ENCODE measurements around the gene CSNK1D. TPM values are rescaled to one million over a fixed set of nuclear protein-coding genes. Genes with fewer than 3 reads are reported as not detected.
A peak's percentile ranks its signal among the peaks of the same experiment; 100 is the strongest.

Gene CSNK1D
- total and polyA plus RNA-seq, 2 experiments from 2014 or later = 55.3 to 66.4 TPM

GRCh38 chr17:82202981-82203380 lies 70.5 kb downstream of the CSNK1D start:
- ATAC-seq (no peak), DNase-seq (ENCODE audit: low spot score) (no peak)
- peaks cover 4% of the 10 kb centered on the region for H3K27me3 Mint-ChIP-seq (ENCODE audit: insufficient read depth, low read depth, poor library complexity)
- H3K4me1 Mint-ChIP-seq = peaks cover 3% of the 10 kb centered on the region; the same call in 1 of the 3 replicates
- Histone ChIP-seq H3K36me3 (ENCODE audit: insufficient read depth) (no peaks in the 10 kb centered on the region), H4K20me1 (replicated peaks; ENCODE audit: insufficient read depth) (0 out of 2 replicates have a peak, but pooled peaks cover 2% of the 10 kb centered on the region), H3K4me2 (no peak overlapping the region), H3K27ac (ENCODE audit: low read depth) (no peak overlapping the region), H3K79me2 (replicated peaks; ENCODE audit: insufficient read depth) (no peaks in the 10 kb centered on the region), H3K4me3 (no peak overlapping the region), H3K9me2 (ENCODE audit: insufficient read depth) (no peaks in the 10 kb centered on the region), H3K27me3 (ENCODE audit: insufficient read depth) (no peaks in the 10 kb centered on the region), H3F3A (replicated peaks; ENCODE audit: low read depth) (no peaks in the 10 kb centered on the region), H3K4me1 (ENCODE audit: insufficient read depth) (no peaks in the 10 kb centered on the region), H2AFZ (no peak overlapping the region)
- TF ChIP-seq ZNF114 (CRISPR knock-in tag; IDR thresholded peaks at IDR 0.05) (no peak), EZH2phosphoT487 (IDR thresholded peaks at IDR 0.05; ENCODE audit: unreplicated experiment) (no peak), REST (IDR thresholded peaks at IDR 0.05; ENCODE audit: unreplicated experiment) (no peak)
- no peak overlapping the region for H3K27ac Mint-ChIP-seq
- H3K36me3 Mint-ChIP-seq (ENCODE audit: low read depth) = no peaks in the 10 kb centered on the region
- no peaks in the 10 kb centered on the region for H3K9me3 Mint-ChIP-seq
- H3K4me3 Mint-ChIP-seq = no peak overlapping the region

GRCh38 chr17:82201498-82201910 lies 72.0 kb downstream of the CSNK1D start:
- DNase-seq (ENCODE audit: low spot score) (peak; percentile 13), ATAC-seq (no peak)
- no peaks in the 10 kb centered on the region for H3K4me1 ChIP-seq (ENCODE audit: insufficient read depth)
- H4K20me1 ChIP-seq (replicated peaks; ENCODE audit: insufficient read depth) = 0 out of 2 replicates have a peak, but pooled peaks cover 2% of the 10 kb centered on the region
- H3K27me3 ChIP-seq (ENCODE audit: insufficient read depth) = no peaks in the 10 kb centered on the region
- no peak overlapping the region for H2AFZ ChIP-seq
- no peak overlapping the region for H3K4me2 ChIP-seq
- no peaks in the 10 kb centered on the region for H3F3A ChIP-seq (replicated peaks; ENCODE audit: low read depth)
- no peaks in the 10 kb centered on the region for H3K9me2 ChIP-seq (ENCODE audit: insufficient read depth)
- peaks cover 4% of the 10 kb centered on the region; the same call in 1 of the 3 replicates for H3K36me3 Mint-ChIP-seq (ENCODE audit: low read depth)
- H3K36me3 ChIP-seq (ENCODE audit: insufficient read depth) = no peaks in the 10 kb centered on the region
- H3K27ac Mint-ChIP-seq = no peak overlapping the region
- no peak for TF ChIP-seq CREB1 (CRISPR knock-in tag; IDR thresholded peaks at IDR 0.05; ENCODE audit: low read depth)
- no peak for TF ChIP-seq REST (IDR thresholded peaks at IDR 0.05; ENCODE audit: unreplicated experiment)
- TF ChIP-seq, protein P1, sequence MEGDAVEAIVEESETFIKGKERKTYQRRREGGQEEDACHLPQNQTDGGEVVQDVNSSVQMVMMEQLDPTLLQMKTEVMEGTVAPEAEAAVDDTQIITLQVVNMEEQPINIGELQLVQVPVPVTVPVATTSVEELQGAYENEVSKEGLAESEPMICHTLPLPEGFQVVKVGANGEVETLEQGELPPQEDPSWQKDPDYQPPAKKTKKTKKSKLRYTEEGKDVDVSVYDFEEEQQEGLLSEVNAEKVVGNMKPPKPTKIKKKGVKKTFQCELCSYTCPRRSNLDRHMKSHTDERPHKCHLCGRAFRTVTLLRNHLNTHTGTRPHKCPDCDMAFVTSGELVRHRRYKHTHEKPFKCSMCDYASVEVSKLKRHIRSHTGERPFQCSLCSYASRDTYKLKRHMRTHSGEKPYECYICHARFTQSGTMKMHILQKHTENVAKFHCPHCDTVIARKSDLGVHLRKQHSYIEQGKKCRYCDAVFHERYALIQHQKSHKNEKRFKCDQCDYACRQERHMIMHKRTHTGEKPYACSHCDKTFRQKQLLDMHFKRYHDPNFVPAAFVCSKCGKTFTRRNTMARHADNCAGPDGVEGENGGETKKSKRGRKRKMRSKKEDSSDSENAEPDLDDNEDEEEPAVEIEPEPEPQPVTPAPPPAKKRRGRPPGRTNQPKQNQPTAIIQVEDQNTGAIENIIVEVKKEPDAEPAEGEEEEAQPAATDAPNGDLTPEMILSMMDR (conservative IDR thresholded peaks at IDR 0.05; ENCODE audit: low read depth in 2 of 2) = no peak
- no peak for TF ChIP-seq NANOG (IDR thresholded peaks at IDR 0.05; ENCODE audit: borderline replicate concordance)
- H3K27ac ChIP-seq (ENCODE audit: low read depth) = no peak overlapping the region
- no peak overlapping the region for H3K4me3 ChIP-seq
- peaks cover 1% of the 10 kb centered on the region for H3K27me3 Mint-ChIP-seq (ENCODE audit: insufficient read depth, low read depth, poor library complexity)
- H3K9me3 Mint-ChIP-seq = no peaks in the 10 kb centered on the region
- H3K79me2 ChIP-seq (replicated peaks; ENCODE audit: insufficient read depth) = no peaks in the 10 kb centered on the region
- no peak overlapping the region for H3K4me3 Mint-ChIP-seq
- H3K4me1 Mint-ChIP-seq = peaks cover 3% of the 10 kb centered on the region; the same call in 1 of the 3 replicates
